NT2/D1 (cell line): ENCODE measurements around the gene TSC1.

Source experiments
- YY1 ChIP-seq: IDR thresholded peaks from 2 replicates; pipeline ENCODE4 v1.6.1; 2011; ENCODE audit not compliant: insufficient read length, insufficient read depth
- ZNF274 ChIP-seq: IDR thresholded peaks from 2 replicates; pipeline ENCODE4 v1.6.1; 2011; ENCODE audit warnings: mild to moderate bottlenecking, low read depth, low read length

- TF ChIP-seq YY1 (no peak), ZNF274 (no peak)
Measured at GRCh38 chr9:132855904-132856303, 88.5 kb downstream of the TSC1 start.
